IMR-90 (cell line): ENCODE measurements around the gene RELN. TPM values are rescaled to one million over a fixed set of nuclear protein-coding genes. Genes with fewer than 3 reads are reported as not detected.
A peak's percentile ranks its signal among the peaks of the same experiment; 100 is the strongest.

Experiments used
- ATAC-seq: fragments of 200-7000 bp; cut with Tn5 transposase; 2 replicates; pipeline ENCODE4 v1.9.1; 2020; ENCODE audit warnings: low read depth, mild to moderate bottlenecking, moderate library complexity
- BruUV-seq: library from RNA; stranded (reverse); fragments of 400-500 nt; replicated peaks from 2 replicates; lab custom pipeline; 2021; lab: Mats Ljungman, UMichigan
- CTCF ChIA-PET: fragments of 300-600 bp; formaldehyde crosslinking; extraction: SDS; loops from one replicate; lab custom pipeline; 2021; ENCODE audit warnings: antibody characterized with exemption; lab: Yijun Ruan, JAX
- POLR2A ChIA-PET: fragments of 300-600 bp; sonication (Branson Sonifier 250); formaldehyde crosslinking; loops from one replicate; lab custom pipeline; 2022; ENCODE audit warnings: antibody characterized with exemption; ENCODE audit not compliant: unreplicated experiment; lab: Charles Lee
- DNase-seq: peaks from one replicate; pipeline ENCODE4 v3.0.0; 2013
- H2AFZ ChIP-seq: replicated peaks from 2 replicates; pipeline ENCODE3; 2013; ENCODE audit warnings: low read length, mild to moderate bottlenecking; ENCODE audit not compliant: poor library complexity
- H2AK5ac ChIP-seq: 2 replicates; pipeline ENCODE4 v1.6.1; 2013; ENCODE audit warnings: low read depth, low read length, inconsistent platforms
- H2AK9ac ChIP-seq: replicated peaks from 2 replicates; pipeline ENCODE3; 2013; ENCODE audit warnings: mild to moderate bottlenecking, low read depth, low read length, moderate library complexity; ENCODE audit not compliant: poor library complexity
- H2BK120ac ChIP-seq: 2 replicates; pipeline ENCODE4 v1.6.1; 2013; ENCODE audit warnings: low read depth, low read length, inconsistent platforms
- H2BK15ac ChIP-seq: 3 replicates; pipeline ENCODE4 v1.6.1; 2013; ENCODE audit warnings: low read depth, low read length, inconsistent platforms
- H2BK20ac ChIP-seq: 2 replicates; pipeline ENCODE4 v1.6.1; 2013; ENCODE audit warnings: low read depth, mild to moderate bottlenecking, inconsistent platforms, low read length, moderate library complexity
- H2BK5ac ChIP-seq: 2 replicates; pipeline ENCODE4 v1.6.1; 2013; ENCODE audit warnings: mild to moderate bottlenecking, low read depth, low read length, inconsistent platforms; ENCODE audit not compliant: poor library complexity, severe bottlenecking
- H3K14ac ChIP-seq: replicated peaks from 2 replicates; pipeline ENCODE4 v1.6.1; 2013; ENCODE audit warnings: low read depth, low read length, inconsistent platforms
- H3K18ac ChIP-seq: 2 replicates; pipeline ENCODE4 v1.6.1; 2013; ENCODE audit warnings: low read depth, low read length, control low read depth
- H3K23ac ChIP-seq: 2 replicates; pipeline ENCODE4 v1.6.1; 2013; ENCODE audit warnings: low read depth, low read length, inconsistent platforms
- H3K27ac ChIP-seq: 2 replicates; pipeline ENCODE4 v1.5.1; 2013; ENCODE audit warnings: mild to moderate bottlenecking, control low read depth, low read length; ENCODE audit not compliant: insufficient read depth
- H3K27me3 ChIP-seq: 2 replicates; pipeline ENCODE4 v1.6.1; 2013; ENCODE audit warnings: low read length; ENCODE audit not compliant: control insufficient read depth, insufficient read depth
- H3K36me3 ChIP-seq: 2 replicates; pipeline ENCODE4 v1.6.1; 2013; ENCODE audit warnings: low read length, mixed read lengths; ENCODE audit not compliant: control insufficient read depth, insufficient read depth
- H3K4ac ChIP-seq: 2 replicates; pipeline ENCODE4 v1.6.1; 2013; ENCODE audit warnings: low read depth, low read length, inconsistent platforms
- H3K4me1 ChIP-seq: 2 replicates; pipeline ENCODE4 v1.6.1; 2013; ENCODE audit warnings: low read length, mixed read lengths; ENCODE audit not compliant: control insufficient read depth, insufficient read depth
- H3K4me2 ChIP-seq: 2 replicates; pipeline ENCODE4 v1.6.1; 2013; ENCODE audit warnings: low read depth, mild to moderate bottlenecking, control low read depth, low read length, moderate library complexity
- H3K4me3 ChIP-seq: 2 replicates; pipeline ENCODE4 v1.5.1; 2013; ENCODE audit warnings: low read depth, mild to moderate bottlenecking, control low read depth, low read length, moderate library complexity; ENCODE audit not compliant: insufficient read depth
- H3K56ac ChIP-seq: 2 replicates; pipeline ENCODE4 v1.6.1; 2013; ENCODE audit warnings: low read length, inconsistent platforms; ENCODE audit not compliant: insufficient read depth; ENCODE audit errors: extremely low read depth
- H3K79me1 ChIP-seq, 2 experiments: 2 replicates each; pipeline ENCODE4 v1.6.1; 2013; ENCODE audit warnings: low read length in 2 of 2, inconsistent platforms in 1 of 2, low read depth in 1 of 2
- H3K9ac ChIP-seq: 2 replicates; pipeline ENCODE4 v1.6.1; 2013; ENCODE audit warnings: low read depth, low read length, control low read depth
- H3K9me1 ChIP-seq: 2 replicates; pipeline ENCODE4 v1.6.1; 2013; ENCODE audit warnings: low read length, inconsistent platforms; ENCODE audit not compliant: insufficient read depth
- H3K9me3 ChIP-seq: 2 replicates; pipeline ENCODE4 v1.6.1; 2013; ENCODE audit warnings: low read length; ENCODE audit not compliant: control insufficient read depth, insufficient read depth
- H4K20me1 ChIP-seq: 2 replicates; pipeline ENCODE4 v1.6.1; 2013; ENCODE audit warnings: low read length, inconsistent platforms; ENCODE audit not compliant: insufficient read depth
- H4K5ac ChIP-seq: 2 replicates; pipeline ENCODE4 v1.6.1; 2013; ENCODE audit warnings: mild to moderate bottlenecking, low read depth, low read length, control low read depth
- H4K8ac ChIP-seq, 2 experiments: 2 replicates each; pipeline ENCODE4 v1.6.1; 2013; ENCODE audit warnings: low read depth in 2 of 2, low read length in 2 of 2, control low read depth in 1 of 2, inconsistent platforms in 1 of 2
- H4K91ac ChIP-seq: 2 replicates; pipeline ENCODE4 v1.6.1; 2013; ENCODE audit warnings: low read depth, low read length, inconsistent platforms; ENCODE audit not compliant: insufficient read depth
- MAZ ChIP-seq: IDR thresholded peaks from 2 replicates; pipeline ENCODE4 v1.6.1; 2012; ENCODE audit warnings: low read depth, mild to moderate bottlenecking, low read length, improper control_type of control experiment, moderate library complexity, borderline replicate concordance
- POLR2A ChIP-seq: IDR thresholded peaks from 2 replicates; pipeline ENCODE4 v1.6.1; 2012; ENCODE audit warnings: mild to moderate bottlenecking, low read depth, low read length
- RAD21 ChIP-seq: IDR thresholded peaks from 2 replicates; pipeline ENCODE4 v1.6.1; 2012; ENCODE audit warnings: low read length, improper control_type of control experiment
- WGBS, 2 experiments: methylation state at CpG; one replicate each; pipeline versions ENCODE4 v1.1.5 to v1.1.7; 2013; ENCODE audit warnings: missing lambda C conversion rate in 2 of 2; ENCODE audit not compliant: insufficient read length in 1 of 2; ENCODE audit errors: extremely low coverage in 2 of 2; 5-methylcytosine and 5-hydroxymethylcytosine counted together
- dilution Hi-C: fragments of 300-500 bp; cut with HindIII; formaldehyde crosslinking; loops from one replicate; pipeline ENCODE4 v1.14.3; 2018; ENCODE audit warnings: low sequenced_read_pairs; ENCODE audit not compliant: unreplicated experiment
- in situ Hi-C: fragments of 300-500 bp; cut with MboI; formaldehyde crosslinking; loops from 3 replicates; pipeline ENCODE4 v1.14.3; 2019; ENCODE audit warnings: low sequenced_read_pairs, inconsistent platforms, mixed read lengths
- intact Hi-C: fragments of 100-400 bp; cut with micrococcal nuclease; formaldehyde crosslinking; loops from 2 replicates; pipeline ENCODE4 v1.10.0; 2022
- polyA plus RNA-seq, 3 experiments: library from polyadenylated mRNA; depleted of rRNA; stranded (reverse); fragments of >200 nt; gene quantifications; 2 replicates each; pipeline ENCODE4 v1.2.3, GENCODE V29; 2012; ENCODE audit warnings: low replicate concordance in 1 of 3
- total RNA-seq: library from RNA; depleted of rRNA; stranded (reverse); fragments of >200 nt; gene quantifications from 2 replicates; pipeline ENCODE4 v1.2.3, GENCODE V29; 2012
- TF ChIP-seq, protein P1 (sequence below): fragments of 150-350 bp; IDR thresholded peaks from 2 replicates; pipeline ENCODE4 v1.6.1; 2017; ENCODE audit warnings: mild to moderate bottlenecking, antibody characterized with exemption, low read length, low read depth

RELN gene
- total and polyA plus RNA-seq, 2 of the 4 experiments (the other 2 are of a cell fraction): 14.7 to 23.7 TPM

GRCh38 chr7:103666326-103666725 is 323.1 kb downstream of the RELN start:
- H3K14ac ChIP-seq: no peak overlapping the region
- no peak overlapping the region for H2BK5ac ChIP-seq
- no peak overlapping the region for H4K8ac ChIP-seq
- H3K23ac ChIP-seq: no peak overlapping the region
- H3K9me1 ChIP-seq: no peaks in the 10 kb centered on the region
- H3K18ac ChIP-seq: no peak overlapping the region
- H3K4me2 ChIP-seq: no peak overlapping the region
- H2AFZ ChIP-seq: no peak overlapping the region
- intact Hi-C loops (no loop called here), dilution Hi-C loops (no loop called here), in situ Hi-C loops (no loop called here)
- ATAC-seq (no peak), DNase-seq (no peak)
- 0 out of 2 replicates have a peak overlapping the region, but pooled peaks have one; percentile 60 for H2BK20ac ChIP-seq
- H3K56ac ChIP-seq: no peak overlapping the region
- no peak overlapping the region for H4K91ac ChIP-seq
- no peak overlapping the region for H3K4me3 ChIP-seq
- no peak overlapping the region for H4K5ac ChIP-seq
- ChIA-PET CTCF (no interaction called here), POLR2A (no interaction called here)
- H2BK120ac ChIP-seq: no peak overlapping the region
- no peaks in the 10 kb centered on the region for H3K9me3 ChIP-seq
- no peaks in the 10 kb centered on the region for H3K36me3 ChIP-seq
- H3K4me1 ChIP-seq: peaks cover 1% of the 10 kb centered on the region; the same call in 1 of the 2 replicates
- no CpG with 5 or more reads among the region's 1 CpG for whole genome bisulfite sequencing, 2 experiments
- 0 out of 2 replicates have a peak overlapping the region, but pooled peaks have one; percentile 35 for H2AK5ac ChIP-seq
- no peaks in the 10 kb centered on the region for H3K27me3 ChIP-seq
- H3K79me1 ChIP-seq: no peaks in the 10 kb centered on the region
- H4K20me1 ChIP-seq: no peaks in the 10 kb centered on the region
- TF ChIP-seq MAZ: no peak
- TF ChIP-seq POLR2A: no peak
- TF ChIP-seq, protein P1, sequence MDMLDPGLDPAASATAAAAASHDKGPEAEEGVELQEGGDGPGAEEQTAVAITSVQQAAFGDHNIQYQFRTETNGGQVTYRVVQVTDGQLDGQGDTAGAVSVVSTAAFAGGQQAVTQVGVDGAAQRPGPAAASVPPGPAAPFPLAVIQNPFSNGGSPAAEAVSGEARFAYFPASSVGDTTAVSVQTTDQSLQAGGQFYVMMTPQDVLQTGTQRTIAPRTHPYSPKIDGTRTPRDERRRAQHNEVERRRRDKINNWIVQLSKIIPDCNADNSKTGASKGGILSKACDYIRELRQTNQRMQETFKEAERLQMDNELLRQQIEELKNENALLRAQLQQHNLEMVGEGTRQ: no peak
- TF ChIP-seq RAD21: no peak
- no TSS peak for BruUV-seq
- H3K9ac ChIP-seq: no peak overlapping the region
- H2BK15ac ChIP-seq: peak overlapping the region; percentile 64; the same call in 1 of the 3 replicates
- no peak overlapping the region for H2AK9ac ChIP-seq
- H3K27ac ChIP-seq: no peak overlapping the region
- H3K4ac ChIP-seq: no peak overlapping the region
